HG03439 (cell line): ENCODE measurements around the gene ZG16B.

Experiments used
- ATAC-seq: cut with Tn5 transposase; IDR thresholded peaks from one replicate; pipeline ENCODE4 v1.9.1; 2021; ENCODE audit warnings: mild to moderate bottlenecking, moderate library complexity; ENCODE audit not compliant: unreplicated experiment

Gene ZG16B

DNA sequence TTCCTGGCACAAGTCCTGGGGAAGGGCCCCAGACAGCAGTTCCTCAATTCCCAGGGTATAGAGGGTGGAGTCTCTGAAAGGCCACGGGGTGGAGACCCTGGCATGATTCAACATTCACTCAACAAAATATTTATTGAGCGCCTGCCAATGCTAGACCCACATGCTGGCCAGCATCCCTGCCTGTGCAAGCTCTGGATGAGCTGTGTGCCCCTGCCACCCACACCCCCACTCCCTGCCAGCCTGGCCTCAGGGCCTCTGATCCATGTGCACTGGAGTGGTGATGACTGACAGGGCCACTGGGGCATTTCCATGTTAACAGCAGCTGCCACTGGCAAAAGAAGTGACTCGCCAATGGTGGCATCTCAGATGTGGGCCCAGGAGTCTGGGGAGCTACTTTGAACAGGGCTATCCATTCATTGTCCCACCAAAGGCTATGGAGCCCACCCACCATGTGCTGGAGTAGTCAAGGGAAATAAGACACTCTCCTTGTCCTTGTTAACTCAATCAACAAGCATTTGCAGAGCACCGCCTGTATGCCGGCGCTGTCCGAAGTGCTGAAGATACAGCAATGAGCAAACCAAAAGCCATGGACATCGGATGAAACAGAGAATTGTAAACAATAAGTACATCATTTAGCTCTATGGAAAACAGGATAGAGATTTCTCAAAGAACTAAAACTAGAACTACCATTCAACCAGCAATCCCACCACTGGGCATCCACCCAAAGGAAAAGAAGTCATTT, 30.9 kb downstream of the ZG16B start:
- no peak for ATAC-seq

DNA sequence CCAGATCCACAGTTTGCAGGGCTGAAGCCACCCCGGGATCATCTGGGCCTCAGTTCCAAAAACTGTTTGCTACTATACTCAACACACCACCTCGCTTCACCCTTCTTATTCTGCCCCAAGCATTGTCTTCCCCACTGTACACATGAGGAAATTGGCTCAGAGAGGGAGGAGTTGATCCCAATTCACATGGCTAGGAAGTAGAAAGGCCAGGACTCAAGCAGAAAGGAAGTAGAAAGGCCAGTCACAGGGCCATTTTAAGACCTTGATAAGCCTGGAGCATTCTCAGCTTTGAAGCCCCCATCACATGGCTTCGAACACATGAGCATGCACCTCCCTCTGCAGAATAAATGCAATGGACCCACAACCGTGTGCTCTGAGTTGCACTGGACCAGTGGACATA, 35.5 kb downstream of the ZG16B start:
- ATAC-seq, result no peak

DNA sequence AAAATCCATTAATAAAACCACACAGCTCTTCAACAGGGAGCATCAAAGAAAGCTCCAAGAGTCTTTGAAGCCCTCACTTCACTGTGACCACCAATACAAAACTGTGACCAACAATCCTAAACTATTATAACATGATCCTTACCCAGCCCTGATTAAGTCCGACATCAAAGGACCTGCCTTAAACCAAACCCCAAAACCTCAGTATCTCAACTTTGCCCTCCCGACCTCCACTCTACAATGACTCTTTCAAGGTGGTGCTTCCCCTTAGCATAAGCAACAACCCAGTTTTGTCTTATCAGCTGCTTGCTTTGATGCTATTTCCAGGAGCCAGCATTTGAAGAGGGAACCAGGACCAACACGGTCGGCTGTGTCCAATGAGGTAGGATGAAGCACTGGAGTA, 36.3 kb downstream of the ZG16B start:
- ATAC-seq, result no peak

- no peak for ATAC-seq
Observed at GRCh38 chr16:2867661-2867986, 37.5 kb downstream of the ZG16B start.

- ATAC-seq, result peak; percentile 87
Observed at GRCh38 chr16:2867987-2868789, 38.1 kb downstream of the ZG16B start.

DNA sequence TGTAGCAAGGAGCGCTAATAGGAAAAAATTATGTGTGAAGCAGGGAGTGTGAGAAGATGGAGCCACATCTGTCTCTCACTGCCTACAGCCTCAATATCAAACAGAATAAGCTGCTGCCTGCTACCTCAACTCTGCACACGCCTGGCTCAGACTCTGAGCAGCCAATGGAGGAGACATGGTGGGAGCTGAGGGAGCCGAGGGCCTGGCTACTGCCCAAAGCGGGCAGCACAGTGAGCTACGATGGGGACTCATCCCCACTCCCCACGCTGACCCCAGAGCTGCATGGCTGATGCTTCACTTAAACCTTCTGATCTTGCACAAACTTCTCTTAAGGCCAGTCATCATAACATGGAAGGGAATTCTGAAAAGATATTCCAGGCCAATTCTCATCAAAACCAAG, 41.8 kb downstream of the ZG16B start:
- ATAC-seq, result no peak

DNA sequence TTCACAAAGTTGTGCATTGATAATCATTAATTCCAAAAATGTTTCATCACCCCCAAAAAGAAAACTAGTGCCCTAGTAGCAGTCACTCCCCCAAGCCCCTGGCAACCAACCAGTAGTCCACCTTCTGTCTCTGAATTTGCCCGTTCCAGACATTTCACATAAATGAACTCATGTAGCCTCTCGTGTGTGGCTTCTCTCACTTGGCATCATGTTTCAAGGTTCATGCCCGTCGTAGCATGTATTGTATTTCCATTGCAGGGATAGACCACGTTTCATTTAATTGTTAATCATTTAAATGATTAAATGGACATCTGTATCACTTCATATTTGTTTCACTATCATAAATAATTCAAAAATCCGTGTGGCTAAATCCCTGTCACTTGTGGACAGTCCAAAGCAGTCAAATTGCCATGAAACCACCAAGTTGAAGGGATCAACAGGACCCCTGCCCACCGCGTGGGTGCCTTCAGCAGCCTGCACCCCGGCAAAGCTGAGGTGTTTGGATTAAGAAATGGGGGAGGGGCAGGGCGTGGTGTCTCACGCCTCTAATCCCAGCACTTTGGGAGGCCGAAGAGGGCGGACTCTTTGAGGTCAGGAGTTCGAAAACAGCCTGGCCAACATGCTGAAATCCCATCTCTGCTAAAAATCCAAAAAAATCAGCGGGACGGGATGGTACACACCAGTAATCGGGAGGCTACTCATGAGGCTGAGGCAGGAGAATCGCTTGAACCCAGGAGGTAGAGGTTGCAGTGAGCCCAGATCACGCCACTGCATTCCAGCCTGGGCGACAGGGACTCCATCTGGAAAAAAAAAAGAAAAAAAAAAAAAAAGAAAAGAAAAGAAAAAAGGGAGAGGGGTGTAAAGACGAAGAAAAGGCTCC, 44.2 kb downstream of the ZG16B start:
- no peak for ATAC-seq

- peak; percentile 77 for ATAC-seq
Observed at GRCh38 chr16:2874912-2875362, 44.8 kb downstream of the ZG16B start.

DNA sequence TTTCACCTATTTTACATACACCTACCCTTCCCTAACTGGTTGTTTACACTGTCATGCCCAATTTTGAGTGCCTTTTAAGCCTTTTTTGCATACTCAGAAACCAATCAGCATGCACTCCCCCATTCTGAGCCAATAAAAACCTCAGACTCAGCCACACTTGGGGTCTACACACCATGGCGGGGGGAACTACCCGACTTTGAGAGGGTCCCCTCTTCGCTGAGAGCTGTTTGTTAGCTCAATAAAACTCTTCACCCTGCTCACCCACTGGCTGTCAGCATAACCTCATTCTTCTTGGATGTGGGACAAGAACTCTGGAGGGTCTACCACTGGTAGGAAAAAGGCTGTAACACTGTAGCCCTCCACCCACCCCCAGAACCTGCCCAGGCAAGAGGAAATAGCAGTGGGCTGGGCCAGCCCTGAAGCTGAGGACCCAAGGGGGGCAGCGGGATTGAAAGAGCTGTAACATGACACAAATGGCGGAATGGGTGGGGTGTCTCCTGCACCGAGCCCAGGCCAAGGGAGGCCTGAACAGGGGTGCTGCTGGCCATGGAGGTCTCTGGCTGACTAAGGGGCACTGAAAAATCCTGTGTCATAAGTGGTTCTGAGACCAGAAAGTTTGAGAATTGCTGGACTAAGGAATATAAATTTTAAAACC, 49.9 kb downstream of the ZG16B start:
- ATAC-seq, result no peak
